NCI-H748 (cell line): Measurements from ENCODE around the gene TC2N.
"Not testable (repeated sequence)": the region's sequence is repeated elsewhere in the genome, so short reads cannot be mapped to it uniquely, and the experiment has no call there.

ENCODE experiments used
- DNase-seq: peaks from one replicate; lab custom pipeline; 2025; ENCODE audit not compliant: unreplicated experiment; lab: John Stamatoyannopoulos, UW

The TC2N gene

GRCh38 chr14:91867316-91867988, at the start of gene TC2N:
TC2N (minus strand) TSS chr14:91867536; CDS start chr14:91813769, 53,767 bp downstream.
- no peak for DNase-seq

GRCh38 chr14:91912035-91912434, 44.7 kb upstream of the TC2N start:
- DNase-seq, result no peak

GRCh38 chr14:91911474-91912032, 44.2 kb upstream of the TC2N start:
- peak; percentile 72 for DNase-seq

GRCh38 chr14:91910196-91910595, 42.9 kb upstream of the TC2N start:
- DNase-seq, result no peak

- no peak for DNase-seq
These were observed 39.0 kb upstream of the TC2N start for GRCh38 chr14:91906374-91906773.

GRCh38 chr14:91904956-91905645, 37.8 kb upstream of the TC2N start:
- DNase-seq, result no peak

GRCh38 chr14:91904483-91904882, 37.1 kb upstream of the TC2N start:
- DNase-seq, result no peak

- no peak for DNase-seq
These were observed 35.7 kb upstream of the TC2N start for GRCh38 chr14:91903070-91903469.

- no peak for DNase-seq
These were observed 35.0 kb upstream of the TC2N start for GRCh38 chr14:91902336-91902735.

GRCh38 chr14:91901449-91902226, 34.3 kb upstream of the TC2N start:
- no peak for DNase-seq

- DNase-seq, result no peak
These were observed 32.5 kb upstream of the TC2N start for GRCh38 chr14:91899806-91900205.

- DNase-seq, result no peak
These were observed 31.9 kb upstream of the TC2N start for GRCh38 chr14:91899213-91899612.

GRCh38 chr14:91898372-91898771, 31.0 kb upstream of the TC2N start:
- DNase-seq, result no peak

- DNase-seq, result not testable (repeated sequence)
These were observed 30.4 kb upstream of the TC2N start for GRCh38 chr14:91897716-91898115.

- peak; percentile 32 for DNase-seq
These were observed 29.9 kb upstream of the TC2N start for GRCh38 chr14:91897106-91897701.

- no peak for DNase-seq
These were observed 29.1 kb upstream of the TC2N start for GRCh38 chr14:91896419-91896818.

GRCh38 chr14:91893669-91894068, 26.3 kb upstream of the TC2N start:
- no peak for DNase-seq

- DNase-seq, result peak; percentile 50
These were observed 25.7 kb upstream of the TC2N start for GRCh38 chr14:91893007-91893406.

GRCh38 chr14:91891721-91892220, 24.4 kb upstream of the TC2N start:
- DNase-seq, result no peak

- no peak for DNase-seq
These were observed 23.8 kb upstream of the TC2N start for GRCh38 chr14:91891101-91891500.

GRCh38 chr14:91890291-91890749, 23.0 kb upstream of the TC2N start:
- DNase-seq, result no peak
